ENCODE data around the gene TTC7B.

GRCh38 chr14:90805662-90806540 is 10.3 kb downstream of the TTC7B start:
- TF ChIP-seq EZH2 (IDR thresholded peaks at IDR 0.05; ENCODE audit: low read length, missing control alignments) (no peak), CTCF (conservative IDR thresholded peaks at IDR 0.05 in 1 of 2, IDR thresholded peaks at IDR 0.05 in 1 of 2; ENCODE audit: low read depth in 1 of 2, low read length in 2 of 2) (no peak)

Measured in fibroblast of lung (primary cell).